ENCODE measurements around the gene CADM2. TPM values are rescaled to one million over a fixed set of nuclear protein-coding genes. Genes with fewer than 3 reads are reported as not detected.

CADM2 gene
- total RNA-seq, 1 donor from 2014 or later: 0.55 TPM

DNA sequence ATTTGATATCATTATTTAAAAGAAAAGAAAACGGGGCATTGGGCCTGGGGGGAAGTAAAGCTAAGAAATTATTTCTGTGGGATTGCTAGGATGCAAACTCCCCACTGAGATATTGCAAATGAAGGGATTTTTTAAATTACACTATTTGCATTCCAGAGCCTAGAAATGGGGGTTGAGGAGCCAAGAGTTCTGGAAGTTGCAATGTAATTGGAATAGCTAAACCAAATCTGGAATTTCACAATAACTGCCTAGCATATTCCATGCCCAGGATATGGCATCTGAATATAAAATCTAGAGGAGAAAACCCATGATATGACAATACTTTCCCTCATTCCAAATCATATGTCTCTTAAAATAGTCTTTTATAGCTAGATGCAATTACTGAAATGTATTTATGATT is 93.0 kb downstream of the CADM2 start:
- Histone ChIP-seq H3K27ac (no peak overlapping the region), H3K4me1 (no peaks in the 10 kb centered on the region), H3K36me3 (no peaks in the 10 kb centered on the region), H3K9me3 (no peaks in the 10 kb centered on the region), H3K27me3 (no peaks in the 10 kb centered on the region), H3K4me3 (no peak overlapping the region)
- ATAC-seq (no peak), DNase-seq (no peak)
- intact Hi-C loops (cut with DNase I): no loop called here
- TF ChIP-seq, protein P1, sequence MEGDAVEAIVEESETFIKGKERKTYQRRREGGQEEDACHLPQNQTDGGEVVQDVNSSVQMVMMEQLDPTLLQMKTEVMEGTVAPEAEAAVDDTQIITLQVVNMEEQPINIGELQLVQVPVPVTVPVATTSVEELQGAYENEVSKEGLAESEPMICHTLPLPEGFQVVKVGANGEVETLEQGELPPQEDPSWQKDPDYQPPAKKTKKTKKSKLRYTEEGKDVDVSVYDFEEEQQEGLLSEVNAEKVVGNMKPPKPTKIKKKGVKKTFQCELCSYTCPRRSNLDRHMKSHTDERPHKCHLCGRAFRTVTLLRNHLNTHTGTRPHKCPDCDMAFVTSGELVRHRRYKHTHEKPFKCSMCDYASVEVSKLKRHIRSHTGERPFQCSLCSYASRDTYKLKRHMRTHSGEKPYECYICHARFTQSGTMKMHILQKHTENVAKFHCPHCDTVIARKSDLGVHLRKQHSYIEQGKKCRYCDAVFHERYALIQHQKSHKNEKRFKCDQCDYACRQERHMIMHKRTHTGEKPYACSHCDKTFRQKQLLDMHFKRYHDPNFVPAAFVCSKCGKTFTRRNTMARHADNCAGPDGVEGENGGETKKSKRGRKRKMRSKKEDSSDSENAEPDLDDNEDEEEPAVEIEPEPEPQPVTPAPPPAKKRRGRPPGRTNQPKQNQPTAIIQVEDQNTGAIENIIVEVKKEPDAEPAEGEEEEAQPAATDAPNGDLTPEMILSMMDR (IDR thresholded peaks at IDR 0.05): no peak

DNA sequence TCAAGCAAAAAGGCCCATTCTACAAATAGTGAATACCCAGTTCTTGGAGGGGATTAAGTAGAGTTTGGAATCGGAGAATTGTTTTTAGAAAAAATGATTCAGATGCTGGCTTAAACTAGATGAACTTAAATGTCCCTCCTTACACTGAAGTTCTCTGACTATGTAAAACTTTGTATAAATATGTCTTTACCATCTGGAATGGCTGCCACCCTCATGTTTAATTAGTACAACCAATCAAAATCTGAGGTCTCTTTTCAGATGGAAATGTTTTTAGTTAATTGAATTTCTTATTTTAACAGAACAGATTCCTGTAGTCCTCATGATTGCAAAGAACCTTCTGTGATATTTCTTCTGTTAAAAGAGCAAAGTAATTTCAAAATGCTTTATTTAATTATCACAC is 94.8 kb downstream of the CADM2 start:
- H3K4me1 ChIP-seq: no peaks in the 10 kb centered on the region
- H3K27me3 ChIP-seq: no peaks in the 10 kb centered on the region
- H3K27ac ChIP-seq: no peak overlapping the region
- no peak for DNase-seq
- no peaks in the 10 kb centered on the region for H3K36me3 ChIP-seq
- intact Hi-C loops (cut with DNase I): no loop called here
- H3K4me3 ChIP-seq: no peak overlapping the region
- no peak for ATAC-seq
- H3K9me3 ChIP-seq: no peaks in the 10 kb centered on the region
- TF ChIP-seq, protein P1 (IDR thresholded peaks at IDR 0.05): no peak

DNA sequence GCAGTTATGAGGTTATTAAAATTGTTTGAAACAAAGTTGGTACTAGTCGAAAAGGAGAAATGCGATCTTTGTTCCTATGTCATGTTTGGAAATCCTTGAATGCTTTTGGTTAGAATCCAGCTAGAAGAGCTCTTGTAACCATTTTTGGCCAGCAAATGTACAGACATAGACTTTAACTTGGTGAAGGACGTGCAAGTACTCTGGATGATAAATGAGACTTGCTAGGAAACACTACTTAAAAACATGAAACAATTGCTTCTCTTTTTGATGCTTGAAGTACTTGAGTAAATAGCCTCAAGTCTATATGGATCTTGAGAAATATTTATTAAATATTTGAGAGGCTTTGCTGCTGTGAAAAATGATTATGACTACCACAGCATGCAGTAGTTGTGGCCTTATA is 95.8 kb downstream of the CADM2 start:
- no peaks in the 10 kb centered on the region for H3K27me3 ChIP-seq
- H3K27ac ChIP-seq: no peak overlapping the region
- TF ChIP-seq, protein P1 (IDR thresholded peaks at IDR 0.05): no peak
- H3K36me3 ChIP-seq: no peaks in the 10 kb centered on the region
- H3K4me3 ChIP-seq: no peak overlapping the region
- DNase-seq: no peak
- no peaks in the 10 kb centered on the region for H3K4me1 ChIP-seq
- intact Hi-C loops (cut with DNase I): no loop called here
- ATAC-seq: peak; percentile 39
- no peaks in the 10 kb centered on the region for H3K9me3 ChIP-seq

DNA sequence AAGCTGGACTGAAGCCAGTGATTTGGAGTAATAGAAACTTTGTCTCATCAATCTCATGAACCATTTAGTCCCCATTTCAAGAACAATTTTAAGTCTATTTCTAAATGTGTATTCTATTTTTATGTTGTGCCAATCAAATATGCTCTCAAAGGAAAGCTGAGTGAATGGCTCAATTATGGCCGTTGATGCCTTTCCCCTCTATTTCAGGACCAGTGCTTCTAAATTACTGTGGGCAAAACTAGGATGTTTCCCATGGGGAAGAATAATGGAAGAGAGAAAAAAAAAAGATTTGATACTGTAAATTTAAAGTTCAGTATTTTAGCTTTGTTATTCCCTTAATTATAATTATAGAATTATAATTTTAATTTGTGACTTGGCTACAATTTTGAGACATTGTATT is 110.1 kb downstream of the CADM2 start:
- H3K27ac ChIP-seq: no peak overlapping the region
- no peak for ATAC-seq
- no peaks in the 10 kb centered on the region for H3K27me3 ChIP-seq
- TF ChIP-seq, protein P1 (IDR thresholded peaks at IDR 0.05): no peak
- no peaks in the 10 kb centered on the region for H3K4me1 ChIP-seq
- no peaks in the 10 kb centered on the region for H3K36me3 ChIP-seq
- no peak overlapping the region for H3K4me3 ChIP-seq
- no peaks in the 10 kb centered on the region for H3K9me3 ChIP-seq
- intact Hi-C loops (cut with DNase I): no loop called here
- DNase-seq: no peak

DNA sequence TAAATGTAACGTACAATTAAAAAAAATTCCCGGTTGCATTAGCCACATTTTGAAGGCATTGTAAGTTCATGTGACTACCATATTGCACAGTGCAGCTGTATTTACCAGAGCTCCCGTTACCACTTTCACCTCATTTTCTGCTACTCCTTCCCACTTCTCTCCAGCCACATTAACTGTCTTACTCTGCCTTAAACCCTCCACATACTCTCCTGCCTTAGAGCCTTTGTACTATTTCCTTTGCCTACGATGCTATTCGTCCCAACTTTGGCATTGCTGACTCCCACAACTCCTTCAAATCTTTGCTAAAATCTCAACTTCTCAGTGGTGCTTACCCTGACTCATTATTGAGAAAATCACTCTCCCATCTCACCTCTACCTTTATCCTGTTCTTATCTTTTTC is 115.2 kb downstream of the CADM2 start:
- no peaks in the 10 kb centered on the region for H3K9me3 ChIP-seq
- TF ChIP-seq, protein P1 (IDR thresholded peaks at IDR 0.05): no peak
- DNase-seq (no peak), ATAC-seq (no peak)
- no peaks in the 10 kb centered on the region for H3K36me3 ChIP-seq
- no peak overlapping the region for H3K27ac ChIP-seq
- intact Hi-C loops (cut with DNase I): no loop called here
- no peaks in the 10 kb centered on the region for H3K4me1 ChIP-seq
- no peaks in the 10 kb centered on the region for H3K27me3 ChIP-seq
- H3K4me3 ChIP-seq: no peak overlapping the region

DNA sequence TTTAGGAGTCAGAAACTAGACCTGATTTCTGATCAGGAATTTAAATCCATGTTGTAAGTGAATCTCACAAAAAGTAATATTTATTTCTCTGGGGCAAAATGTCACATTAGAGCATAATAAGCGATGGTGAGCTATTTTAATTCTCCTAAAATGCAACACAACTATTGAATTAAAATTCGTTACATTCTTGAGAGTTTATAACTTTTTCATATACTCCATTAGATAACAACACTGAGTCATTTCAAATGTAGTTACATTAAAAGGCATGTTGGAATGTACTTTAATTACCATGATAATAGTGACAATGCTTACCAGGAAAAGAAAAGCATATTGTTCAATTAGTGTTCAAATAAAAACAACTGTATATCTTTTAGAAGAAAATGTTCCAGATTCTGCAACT is 116.9 kb downstream of the CADM2 start:
- no peak for ATAC-seq
- Histone ChIP-seq H3K27ac (no peak overlapping the region), H3K27me3 (no peaks in the 10 kb centered on the region), H3K36me3 (no peaks in the 10 kb centered on the region), H3K4me1 (no peaks in the 10 kb centered on the region), H3K9me3 (no peaks in the 10 kb centered on the region), H3K4me3 (no peak overlapping the region)
- intact Hi-C loops (cut with DNase I): no loop called here
- no peak for DNase-seq
- TF ChIP-seq, protein P1 (IDR thresholded peaks at IDR 0.05): no peak

All from upper lobe of right lung (tissue), 1 donor.